ENCODE measurements around the gene ZBTB22. TPM values are rescaled to one million over a fixed set of nuclear protein-coding genes. Genes with fewer than 3 reads are reported as not detected.
"Not testable (repeated sequence)": the region's sequence is repeated elsewhere in the genome, so short reads cannot be mapped to it uniquely, and the experiment has no call there.

Gene ZBTB22
- total RNA-seq, 1 donor from 2014 or later, result 15.0 TPM

DNA sequence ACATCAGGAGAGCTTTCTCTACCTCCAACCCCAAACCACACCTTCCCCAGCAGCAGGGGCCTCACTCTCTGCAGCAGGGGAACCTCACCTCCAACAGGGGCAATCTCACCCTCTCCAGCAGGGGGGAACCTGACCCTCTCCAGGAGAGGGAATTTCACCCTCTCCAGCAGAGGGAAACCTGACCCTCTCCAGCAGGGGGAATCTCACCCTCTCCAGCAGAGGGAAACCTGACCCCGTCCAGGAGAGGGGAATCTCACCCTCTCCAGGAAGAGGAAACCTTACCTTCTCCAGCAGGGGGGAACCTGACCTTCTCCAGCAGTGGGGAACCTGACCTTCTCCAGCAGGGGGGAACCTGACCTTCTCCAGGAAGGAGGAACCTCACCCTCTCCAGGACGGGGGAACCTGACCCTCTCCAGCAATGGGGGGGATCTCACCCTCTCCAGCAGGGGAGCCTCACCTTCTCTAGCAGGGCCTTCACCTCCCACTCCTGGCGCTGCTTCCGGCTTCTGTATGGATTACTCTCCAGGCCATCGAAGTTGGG is 37.5 kb downstream of the ZBTB22 start:
- DNase-seq, result no peak

DNA sequence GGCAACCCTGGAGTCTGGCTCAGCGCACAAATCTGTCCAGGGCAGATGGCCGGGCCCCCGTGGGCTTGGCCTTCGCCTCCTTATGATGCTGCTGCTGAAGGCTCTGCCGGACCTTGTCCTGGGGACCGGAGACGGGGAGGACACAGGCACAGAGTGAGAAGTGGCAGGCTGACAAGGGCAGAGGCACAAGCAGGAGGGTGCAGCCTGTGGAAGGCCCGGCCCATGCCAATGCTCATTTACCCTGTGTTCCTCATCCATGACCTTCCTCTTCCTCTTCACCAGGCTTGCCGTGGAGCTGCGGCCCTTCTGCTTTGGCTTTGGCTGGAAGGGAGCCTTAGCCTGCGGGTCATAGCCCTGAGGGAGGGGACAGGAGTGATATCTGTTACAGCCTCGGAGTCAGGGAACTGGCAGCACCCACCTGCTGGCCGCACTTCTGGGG is 38.3 kb downstream of the ZBTB22 start:
- no peak for DNase-seq

DNA sequence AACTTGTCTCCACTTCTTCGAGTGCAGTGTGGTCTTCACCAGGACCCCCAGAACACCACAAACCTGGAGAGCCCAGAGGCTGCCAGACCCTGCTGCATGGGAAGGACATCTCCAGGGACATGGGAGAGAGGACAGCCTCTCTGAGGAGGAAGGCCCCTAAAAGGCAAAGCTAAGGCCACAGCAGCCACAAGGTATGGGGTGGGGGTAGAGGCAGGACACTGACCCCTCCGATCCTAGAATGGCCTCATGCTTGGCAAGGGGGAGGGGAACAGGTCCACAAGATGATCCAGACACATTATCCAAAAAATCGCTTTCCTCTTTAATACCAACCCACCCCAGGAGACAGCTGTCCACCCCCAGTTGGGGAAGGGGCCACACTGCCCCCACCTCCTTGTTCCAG is 38.7 kb downstream of the ZBTB22 start:
- DNase-seq, result no peak

DNA sequence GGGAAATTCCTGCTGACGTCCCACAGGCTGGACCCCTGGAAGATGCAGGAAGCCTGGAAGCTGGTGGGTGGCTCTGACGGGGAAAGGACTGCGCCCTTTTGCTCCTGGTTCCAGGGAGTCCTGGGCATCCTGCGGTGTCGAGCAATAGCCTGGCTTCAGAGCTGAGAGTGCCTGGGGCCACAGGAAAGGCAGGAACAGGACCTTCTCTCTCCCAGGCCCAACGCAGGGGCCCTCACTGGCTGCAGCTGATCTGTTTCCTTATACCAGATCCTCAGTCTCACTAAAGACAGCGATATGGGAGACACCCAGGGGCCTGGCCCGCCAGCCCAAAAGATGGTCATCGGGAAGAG is 39.2 kb downstream of the ZBTB22 start:
- DNase-seq, result no peak

DNA sequence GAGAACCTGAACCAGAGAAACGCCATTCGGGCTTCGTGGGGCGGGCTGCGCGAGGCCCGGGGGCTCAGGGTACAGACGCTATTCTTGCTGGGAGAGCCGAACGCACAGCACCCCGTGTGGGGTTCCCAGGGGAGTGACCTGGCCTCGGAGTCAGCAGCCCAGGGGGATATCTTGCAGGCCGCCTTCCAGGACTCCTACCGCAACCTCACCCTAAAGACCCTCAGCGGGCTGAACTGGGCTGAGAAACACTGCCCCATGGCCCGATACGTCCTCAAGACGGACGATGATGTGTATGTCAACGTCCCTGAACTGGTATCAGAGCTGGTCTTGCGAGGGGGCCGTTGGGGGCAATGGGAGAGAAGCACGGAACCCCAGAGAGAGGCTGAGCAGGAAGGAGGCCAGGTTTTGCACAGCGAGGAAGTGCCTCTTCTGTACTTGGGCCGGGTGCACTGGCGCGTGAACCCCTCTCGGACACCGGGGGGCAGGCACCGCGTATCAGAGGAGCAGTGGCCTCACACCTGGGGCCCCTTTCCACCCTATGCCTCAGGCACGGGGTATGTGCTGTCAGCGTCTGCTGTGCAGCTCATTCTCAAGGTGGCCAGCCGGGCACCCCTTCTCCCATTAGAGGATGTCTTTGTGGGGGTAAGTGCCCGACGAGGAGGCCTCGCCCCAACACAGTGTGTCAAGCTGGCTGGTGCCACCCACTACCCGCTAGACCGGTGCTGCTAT is 39.7 kb downstream of the ZBTB22 start:
- no peak for DNase-seq

DNA sequence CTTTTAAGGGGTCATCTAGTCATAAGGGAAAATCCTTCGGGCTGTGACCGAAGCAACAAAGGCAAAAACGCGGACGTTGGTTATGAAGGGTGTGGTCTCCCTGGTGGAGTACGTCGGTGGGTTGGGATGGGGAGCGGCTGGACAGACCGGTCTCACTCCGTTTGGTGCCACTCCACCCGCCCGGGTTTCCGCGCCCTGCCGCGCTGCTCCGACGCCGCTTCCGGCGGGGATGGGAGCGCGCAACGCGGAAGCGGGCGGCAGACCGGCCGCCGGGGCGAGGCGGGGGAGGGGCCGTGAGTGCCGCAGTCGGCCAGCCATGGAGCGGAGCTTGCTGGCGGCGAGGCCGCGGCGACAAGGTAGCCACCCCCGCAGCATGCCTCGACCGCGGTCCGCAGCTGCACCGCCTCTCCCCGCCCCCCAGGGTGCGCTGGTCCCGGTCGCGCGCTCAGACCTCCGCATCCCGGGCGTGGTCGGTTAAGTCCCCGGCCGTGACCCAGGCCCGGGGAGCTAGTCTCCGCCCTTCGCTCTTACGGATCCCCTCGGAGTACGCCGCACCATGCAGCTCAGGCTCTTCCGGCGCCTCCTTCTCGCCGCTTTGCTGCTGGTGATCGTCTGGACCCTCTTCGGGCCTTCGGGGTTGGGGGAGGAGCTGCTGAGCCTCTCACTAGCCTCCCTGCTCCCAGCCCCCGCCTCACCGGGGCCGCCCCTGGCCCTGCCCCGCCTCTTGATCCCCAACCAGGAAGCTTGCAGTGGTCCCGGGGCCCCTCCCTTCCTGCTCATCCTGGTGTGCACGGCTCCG is 40.5 kb downstream of the ZBTB22 start, which contains the start of gene B3GALT4:
Gene B3GALT4, plus strand, starts transcription at position 260 of the 799 bp plus-strand sequence. Its CDS starts 297 bp downstream, at position 557.
- peak; percentile 75 for DNase-seq

DNA sequence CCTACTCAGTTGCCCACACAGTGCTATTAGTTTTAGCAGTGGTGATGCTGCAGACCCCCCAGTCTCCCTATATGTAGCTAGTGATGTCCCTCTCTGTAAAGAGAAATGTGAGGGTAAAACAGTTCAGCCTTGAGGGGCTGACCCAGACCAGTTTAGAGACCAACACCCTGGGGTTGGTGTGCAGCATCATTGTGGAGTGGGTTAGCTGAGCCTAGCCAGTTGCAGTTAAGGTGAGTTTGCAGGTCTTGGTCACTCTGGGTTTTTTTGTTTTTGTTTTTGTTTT is 41.0 kb downstream of the ZBTB22 start:
- DNase-seq, result no peak

DNA sequence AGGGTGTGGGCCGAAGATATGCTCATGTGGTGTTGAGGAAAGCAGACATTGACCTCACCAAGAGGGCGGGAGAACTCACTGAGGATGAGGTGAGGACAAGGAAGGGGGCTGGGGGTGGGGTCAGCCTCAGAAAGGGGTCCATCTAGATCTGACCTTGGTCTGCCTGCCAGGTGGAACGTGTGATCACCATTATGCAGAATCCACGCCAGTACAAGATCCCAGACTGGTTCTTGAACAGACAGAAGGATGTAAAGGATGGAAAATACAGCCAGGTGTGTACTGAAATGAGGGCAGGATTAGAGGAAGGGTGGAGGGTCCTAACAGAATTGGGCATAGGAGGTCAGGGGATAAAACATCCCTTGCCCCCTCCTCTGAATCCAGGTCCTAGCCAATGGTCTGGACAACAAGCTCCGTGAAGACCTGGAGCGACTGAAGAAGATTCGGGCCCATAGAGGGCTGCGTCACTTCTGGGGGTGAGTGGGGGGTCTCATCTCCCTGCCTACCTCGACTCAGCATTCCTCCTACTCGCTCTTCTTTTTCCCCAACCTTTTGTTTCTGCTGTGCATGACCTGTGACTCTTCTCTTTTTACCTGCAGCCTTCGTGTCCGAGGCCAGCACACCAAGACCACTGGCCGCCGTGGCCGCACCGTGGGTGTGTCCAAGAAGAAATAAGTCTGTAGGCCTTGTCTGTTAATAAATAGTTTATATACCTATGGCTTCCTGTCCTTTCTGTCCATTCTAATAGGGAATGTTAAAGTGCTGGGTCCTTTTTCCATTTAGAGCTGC is 41.6 kb downstream of the ZBTB22 start:
- DNase-seq, result not testable (repeated sequence)

DNA sequence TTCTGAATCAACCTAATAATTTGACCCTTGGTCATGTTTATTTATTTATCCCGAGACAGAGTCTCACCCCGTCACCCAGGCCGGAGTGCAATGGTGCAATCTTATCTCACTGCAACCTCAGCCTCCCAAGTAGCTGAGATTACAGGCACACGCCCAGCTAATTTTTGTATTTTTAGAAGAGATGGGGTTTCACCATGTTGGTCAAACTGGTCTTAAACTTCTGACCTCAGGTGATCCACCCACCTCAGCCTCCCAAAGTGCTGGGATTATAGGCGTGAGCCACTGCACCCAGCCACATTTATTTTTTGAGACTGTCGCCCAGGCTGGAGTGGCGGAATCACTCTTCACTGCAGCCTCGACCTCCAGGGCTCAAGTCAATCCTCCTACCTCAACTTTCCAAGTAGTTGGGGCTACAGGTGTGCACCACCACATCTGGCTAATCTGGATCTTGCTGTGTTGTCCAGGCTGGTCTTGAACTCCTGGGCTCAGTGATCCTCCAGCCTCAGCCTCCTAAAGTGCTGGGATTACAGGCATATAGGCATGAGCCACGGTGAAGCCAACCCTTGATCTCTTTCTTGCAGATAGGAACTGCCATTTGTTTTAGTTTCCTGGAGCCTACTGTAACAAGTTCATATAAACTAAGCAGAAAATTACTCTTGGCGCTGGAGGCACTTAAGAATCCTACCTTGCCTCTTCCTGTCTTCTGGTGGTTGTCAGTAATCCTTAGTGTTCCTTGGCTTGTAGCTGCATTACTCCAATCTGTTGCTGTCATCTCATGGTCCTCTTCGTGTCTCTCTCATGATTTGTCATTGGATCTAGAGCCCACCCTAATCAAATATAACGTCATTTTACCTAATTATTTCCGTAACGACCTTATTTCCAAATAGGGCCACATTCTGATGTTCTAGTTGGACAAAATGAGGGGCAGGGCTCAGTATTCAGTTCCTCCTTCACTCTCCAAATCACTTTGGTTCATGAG is 43.3 kb downstream of the ZBTB22 start:
- DNase-seq, result no peak

DNA sequence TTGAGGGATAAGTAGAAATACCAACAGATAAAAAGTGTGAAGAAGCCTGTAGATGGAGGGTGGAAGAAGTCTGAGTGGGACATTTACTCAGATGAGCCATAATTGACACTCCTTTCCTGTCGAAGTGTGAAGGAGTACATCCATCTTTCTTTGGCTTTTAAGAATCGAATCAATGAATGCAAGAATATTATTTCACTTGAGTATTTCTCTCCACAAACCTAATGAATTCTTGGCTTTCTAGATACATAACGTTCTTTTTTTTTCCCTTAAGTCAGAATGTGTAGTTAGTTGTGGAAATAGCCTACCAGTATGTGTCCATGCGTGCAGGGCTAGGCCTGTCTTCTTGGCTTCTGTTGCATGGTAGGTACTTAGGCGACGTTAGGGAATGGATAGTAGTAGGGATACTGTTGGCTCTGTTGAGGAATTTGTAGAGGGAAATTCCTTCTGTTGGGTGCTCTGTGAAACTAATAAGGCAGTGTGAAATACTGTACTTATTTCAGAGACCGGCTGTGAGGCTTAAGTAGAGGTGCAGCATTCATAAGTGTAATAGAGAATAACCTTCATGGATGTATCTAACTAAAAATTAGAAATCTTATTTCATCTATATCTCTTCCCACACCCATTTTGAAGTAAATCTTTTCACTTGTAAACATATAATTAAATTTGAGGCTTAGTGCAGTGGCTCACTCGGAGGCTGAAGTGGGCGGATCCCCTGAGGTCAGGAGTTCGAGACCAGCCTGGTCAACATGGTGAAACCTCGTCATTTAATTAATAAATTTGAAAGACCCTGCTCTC is 44.2 kb downstream of the ZBTB22 start:
- no peak for DNase-seq

DNA sequence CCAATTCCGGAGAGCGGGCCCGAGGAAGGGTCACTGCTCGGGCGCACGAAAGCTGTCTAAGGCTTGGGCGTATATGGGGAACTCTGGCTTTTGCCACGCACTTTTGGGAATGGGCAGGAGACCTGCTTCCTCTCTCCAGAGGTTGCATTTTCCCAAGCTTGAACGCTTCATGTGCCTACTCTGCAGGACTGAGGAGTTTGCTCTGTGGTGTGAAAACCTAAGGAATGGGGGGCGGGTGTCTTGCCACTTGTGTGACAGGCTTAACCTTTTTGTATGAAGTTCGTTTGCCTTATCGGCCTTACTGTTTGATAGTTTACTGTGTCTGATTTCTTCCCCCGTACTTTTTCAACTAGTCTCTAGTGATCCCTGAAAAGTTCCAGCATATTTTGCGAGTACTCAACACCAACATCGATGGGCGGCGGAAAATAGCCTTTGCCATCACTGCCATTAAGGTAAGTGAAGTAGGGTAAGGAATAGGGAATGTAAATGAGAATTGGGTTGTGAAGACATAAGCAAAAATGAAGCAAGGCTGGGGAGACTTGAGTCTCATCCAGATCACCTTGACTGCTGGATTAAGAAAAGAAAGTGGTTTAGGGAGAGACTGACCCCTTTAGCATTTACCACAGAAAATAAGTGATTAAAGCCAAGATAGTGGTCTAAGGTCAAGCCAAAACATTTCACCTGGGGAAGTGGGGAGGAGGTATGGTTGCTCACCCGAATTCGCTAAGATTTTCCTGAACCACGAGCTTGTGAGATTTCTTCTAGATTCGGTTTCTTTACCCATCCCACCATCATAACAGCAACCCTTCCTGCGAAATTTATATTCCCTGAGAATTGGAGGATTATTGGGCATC is 45.0 kb downstream of the ZBTB22 start:
- DNase-seq, result no peak

DNA sequence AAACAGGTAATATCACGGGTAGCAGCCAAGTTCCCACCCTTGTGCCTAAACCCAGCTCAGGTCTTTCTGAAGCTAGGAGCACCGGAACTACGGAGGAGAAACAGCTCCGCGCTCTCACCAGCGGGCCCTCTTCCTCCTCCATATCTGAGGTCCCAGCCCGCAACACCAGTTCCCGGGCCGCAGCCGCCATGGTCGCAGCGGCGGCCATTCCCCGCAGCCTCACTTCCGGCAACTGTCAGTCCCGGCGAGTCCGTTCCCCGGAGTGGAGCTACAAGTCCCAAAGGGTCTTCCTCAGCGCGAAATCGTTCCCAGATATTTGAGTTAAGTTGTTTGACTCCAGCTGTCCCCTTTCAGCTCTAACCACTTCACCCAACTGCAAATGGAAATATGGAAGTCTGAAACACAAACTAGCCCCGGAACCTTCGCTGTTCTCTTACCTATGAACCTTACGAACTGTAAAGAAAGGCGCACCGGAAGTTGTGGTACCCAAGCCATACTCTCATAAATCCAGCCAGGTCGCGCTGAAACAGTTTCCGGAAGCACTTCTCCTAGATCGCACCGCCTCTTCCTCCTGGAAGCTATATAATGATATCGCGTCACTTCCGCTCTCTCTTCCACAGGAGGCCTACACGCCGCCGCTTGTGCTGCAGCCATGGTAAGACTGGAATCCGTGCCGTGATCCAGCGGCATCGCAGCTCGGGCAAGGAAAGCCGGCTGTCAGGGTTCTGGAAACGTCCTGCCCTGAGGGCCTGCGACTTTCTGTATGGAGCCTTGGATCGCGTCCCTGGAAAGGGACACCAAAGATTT is 45.9 kb downstream of the ZBTB22 start, which contains the start of the genes RPS18 and VPS52:
Gene RPS18, plus strand, starts transcription at position 608 of the 807 bp plus-strand sequence. Its CDS starts 45 bp downstream, at position 653.
Gene VPS52, minus strand, starts transcription at position 409 of the 807 bp plus-strand sequence. Its CDS starts 201 bp downstream, at position 208.
- peak; percentile 100 for DNase-seq

DNA sequence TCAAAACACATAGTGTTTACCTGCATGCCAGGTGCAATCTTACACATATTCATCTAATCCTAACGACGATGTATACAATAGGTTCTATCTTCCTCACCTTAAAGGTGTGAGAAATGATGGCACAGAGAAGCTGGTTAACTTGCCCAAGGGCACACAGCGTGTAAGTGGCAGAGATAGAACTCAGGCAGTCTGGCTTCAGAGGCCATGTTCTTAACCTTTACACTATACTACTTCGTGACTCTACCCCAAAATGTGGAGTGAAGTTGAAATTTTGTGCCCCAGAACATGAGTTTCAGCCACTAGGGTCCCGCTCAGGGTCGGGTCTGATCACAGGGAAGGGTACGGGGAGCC is 46.5 kb downstream of the ZBTB22 start:
- no peak for DNase-seq

Other genes starting within 250 kb of the ZBTB22 start
- gene HLA-DPA1, start 244.1 kb downstream of the ZBTB22 start, total RNA-seq, result 15.6 TPM
- 9.9 TPM for gene HLA-DPB1, start 241.8 kb downstream of the ZBTB22 start, total RNA-seq
- 5.7 TPM for gene COL11A2, start 125.3 kb downstream of the ZBTB22 start, total RNA-seq
- gene RXRB, start 117.1 kb downstream of the ZBTB22 start, total RNA-seq, result 28.5 TPM
- gene SLC39A7, start 116.9 kb downstream of the ZBTB22 start, total RNA-seq, result 70.4 TPM
- 24.7 TPM for gene HSD17B8, start 113.1 kb downstream of the ZBTB22 start, total RNA-seq
- gene RING1, start 109.2 kb downstream of the ZBTB22 start, total RNA-seq, result 22.5 TPM
- gene VPS52, start 45.9 kb downstream of the ZBTB22 start, total RNA-seq, result 35.7 TPM
- gene RPS18, start 45.7 kb downstream of the ZBTB22 start, total RNA-seq, result 2,268 TPM
- 4.6 TPM for gene B3GALT4, start 40.6 kb downstream of the ZBTB22 start, total RNA-seq
- 52.9 TPM for gene WDR46, start 28.5 kb downstream of the ZBTB22 start, total RNA-seq
- 14.9 TPM for gene PFDN6, start 28.1 kb downstream of the ZBTB22 start, total RNA-seq
- 51.9 TPM for gene RGL2, start 18.8 kb downstream of the ZBTB22 start, total RNA-seq
- gene TAPBP, start 3.7 kb downstream of the ZBTB22 start, total RNA-seq, result 48.3 TPM
- gene DAXX, start 5.2 kb upstream of the ZBTB22 start, total RNA-seq, result 20.6 TPM
- 12.2 TPM for gene KIFC1, start 74.1 kb upstream of the ZBTB22 start, total RNA-seq
- 19.5 TPM for gene PHF1, start 93.3 kb upstream of the ZBTB22 start, total RNA-seq
- gene CUTA, start 100.4 kb upstream of the ZBTB22 start, total RNA-seq, result 58.4 TPM
- gene SYNGAP1, start 102.3 kb upstream of the ZBTB22 start, total RNA-seq, result 6.2 TPM
- gene ZBTB9, start 136.8 kb upstream of the ZBTB22 start, total RNA-seq, result 5.4 TPM

Data from tongue (tissue), 2 donors.